ENCODE results near the gene DNAJC27. TPM values are rescaled to one million over a fixed set of nuclear protein-coding genes. Genes with fewer than 3 reads are reported as not detected.
A peak's percentile ranks its signal among the peaks of the same experiment; 100 is the strongest.

DNAJC27 gene
- total and polyA plus RNA-seq, 2 of the 13 experiments (the other 11 are each of a cell fraction or from before 2014, with no cell fraction given) = 3.1 to 3.7 TPM

DNA sequence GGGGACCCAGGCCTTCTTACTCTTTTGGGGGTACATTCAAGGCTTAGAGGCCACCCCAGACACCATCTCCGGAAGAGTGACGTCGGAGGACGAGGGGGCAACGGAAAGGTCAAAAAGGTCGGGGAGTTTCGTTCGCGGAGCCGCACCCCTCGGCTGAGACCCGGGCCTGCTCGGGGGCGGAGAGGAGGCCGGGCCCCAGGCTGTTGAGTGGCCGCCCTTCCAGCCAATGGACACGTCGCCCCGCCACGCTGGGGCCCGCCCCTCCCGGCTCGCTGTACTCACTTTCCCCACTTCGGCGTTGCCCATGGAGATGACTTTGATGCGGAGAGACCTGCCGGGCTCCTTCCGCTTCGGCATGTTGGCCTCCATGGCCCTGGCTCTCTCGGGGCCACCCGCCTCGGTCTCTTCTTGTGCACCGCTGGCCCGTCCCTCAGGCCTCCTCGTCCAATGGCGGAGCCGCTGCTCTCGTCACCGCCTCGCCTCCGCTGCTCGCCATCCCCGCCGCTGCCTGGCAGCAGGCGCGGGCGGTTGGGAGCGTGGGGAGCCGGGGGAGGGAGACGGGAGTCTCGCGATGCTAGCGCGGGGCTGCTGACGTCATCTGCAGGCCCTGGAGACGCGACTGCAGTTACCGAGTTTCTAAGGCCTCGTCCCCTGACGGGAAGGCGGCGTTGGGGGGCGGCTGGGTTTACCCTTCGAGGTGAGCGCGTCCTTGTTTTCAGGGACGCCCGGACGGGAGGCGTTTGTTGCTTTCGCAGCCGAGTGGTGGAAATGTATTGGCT, at the start of gene DNAJC27 (continued):
- TF ChIP-seq, protein P1, sequence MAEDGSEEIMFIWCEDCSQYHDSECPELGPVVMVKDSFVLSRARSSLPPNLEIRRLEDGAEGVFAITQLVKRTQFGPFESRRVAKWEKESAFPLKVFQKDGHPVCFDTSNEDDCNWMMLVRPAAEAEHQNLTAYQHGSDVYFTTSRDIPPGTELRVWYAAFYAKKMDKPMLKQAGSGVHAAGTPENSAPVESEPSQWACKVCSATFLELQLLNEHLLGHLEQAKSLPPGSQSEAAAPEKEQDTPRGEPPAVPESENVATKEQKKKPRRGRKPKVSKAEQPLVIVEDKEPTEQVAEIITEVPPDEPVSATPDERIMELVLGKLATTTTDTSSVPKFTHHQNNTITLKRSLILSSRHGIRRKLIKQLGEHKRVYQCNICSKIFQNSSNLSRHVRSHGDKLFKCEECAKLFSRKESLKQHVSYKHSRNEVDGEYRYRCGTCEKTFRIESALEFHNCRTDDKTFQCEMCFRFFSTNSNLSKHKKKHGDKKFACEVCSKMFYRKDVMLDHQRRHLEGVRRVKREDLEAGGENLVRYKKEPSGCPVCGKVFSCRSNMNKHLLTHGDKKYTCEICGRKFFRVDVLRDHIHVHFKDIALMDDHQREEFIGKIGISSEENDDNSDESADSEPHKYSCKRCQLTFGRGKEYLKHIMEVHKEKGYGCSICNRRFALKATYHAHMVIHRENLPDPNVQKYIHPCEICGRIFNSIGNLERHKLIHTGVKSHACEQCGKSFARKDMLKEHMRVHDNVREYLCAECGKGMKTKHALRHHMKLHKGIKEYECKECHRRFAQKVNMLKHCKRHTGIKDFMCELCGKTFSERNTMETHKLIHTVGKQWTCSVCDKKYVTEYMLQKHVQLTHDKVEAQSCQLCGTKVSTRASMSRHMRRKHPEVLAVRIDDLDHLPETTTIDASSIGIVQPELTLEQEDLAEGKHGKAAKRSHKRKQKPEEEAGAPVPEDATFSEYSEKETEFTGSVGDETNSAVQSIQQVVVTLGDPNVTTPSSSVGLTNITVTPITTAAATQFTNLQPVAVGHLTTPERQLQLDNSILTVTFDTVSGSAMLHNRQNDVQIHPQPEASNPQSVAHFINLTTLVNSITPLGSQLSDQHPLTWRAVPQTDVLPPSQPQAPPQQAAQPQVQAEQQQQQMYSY (CRISPR knock-in tag; IDR thresholded peaks at IDR 0.05) = no peak
- TF ChIP-seq, protein P2, sequence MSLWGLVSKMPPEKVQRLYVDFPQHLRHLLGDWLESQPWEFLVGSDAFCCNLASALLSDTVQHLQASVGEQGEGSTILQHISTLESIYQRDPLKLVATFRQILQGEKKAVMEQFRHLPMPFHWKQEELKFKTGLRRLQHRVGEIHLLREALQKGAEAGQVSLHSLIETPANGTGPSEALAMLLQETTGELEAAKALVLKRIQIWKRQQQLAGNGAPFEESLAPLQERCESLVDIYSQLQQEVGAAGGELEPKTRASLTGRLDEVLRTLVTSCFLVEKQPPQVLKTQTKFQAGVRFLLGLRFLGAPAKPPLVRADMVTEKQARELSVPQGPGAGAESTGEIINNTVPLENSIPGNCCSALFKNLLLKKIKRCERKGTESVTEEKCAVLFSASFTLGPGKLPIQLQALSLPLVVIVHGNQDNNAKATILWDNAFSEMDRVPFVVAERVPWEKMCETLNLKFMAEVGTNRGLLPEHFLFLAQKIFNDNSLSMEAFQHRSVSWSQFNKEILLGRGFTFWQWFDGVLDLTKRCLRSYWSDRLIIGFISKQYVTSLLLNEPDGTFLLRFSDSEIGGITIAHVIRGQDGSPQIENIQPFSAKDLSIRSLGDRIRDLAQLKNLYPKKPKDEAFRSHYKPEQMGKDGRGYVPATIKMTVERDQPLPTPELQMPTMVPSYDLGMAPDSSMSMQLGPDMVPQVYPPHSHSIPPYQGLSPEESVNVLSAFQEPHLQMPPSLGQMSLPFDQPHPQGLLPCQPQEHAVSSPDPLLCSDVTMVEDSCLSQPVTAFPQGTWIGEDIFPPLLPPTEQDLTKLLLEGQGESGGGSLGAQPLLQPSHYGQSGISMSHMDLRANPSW (CRISPR knock-in tag; IDR thresholded peaks at IDR 0.05; ENCODE audit: borderline replicate concordance) = 0 out of 2 replicates have a peak, but pooled peaks have one; percentile 13
- TF ChIP-seq, protein P3, sequence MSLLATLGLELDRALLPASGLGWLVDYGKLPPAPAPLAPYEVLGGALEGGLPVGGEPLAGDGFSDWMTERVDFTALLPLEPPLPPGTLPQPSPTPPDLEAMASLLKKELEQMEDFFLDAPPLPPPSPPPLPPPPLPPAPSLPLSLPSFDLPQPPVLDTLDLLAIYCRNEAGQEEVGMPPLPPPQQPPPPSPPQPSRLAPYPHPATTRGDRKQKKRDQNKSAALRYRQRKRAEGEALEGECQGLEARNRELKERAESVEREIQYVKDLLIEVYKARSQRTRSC (CRISPR knock-in tag; IDR thresholded peaks at IDR 0.05; ENCODE audit: low read depth) = no peak
- no peak for TF ChIP-seq PRMT3 (CRISPR knock-in tag; IDR thresholded peaks at IDR 0.05; ENCODE audit: borderline replicate concordance, low read depth)
- TF ChIP-seq, protein P4, sequence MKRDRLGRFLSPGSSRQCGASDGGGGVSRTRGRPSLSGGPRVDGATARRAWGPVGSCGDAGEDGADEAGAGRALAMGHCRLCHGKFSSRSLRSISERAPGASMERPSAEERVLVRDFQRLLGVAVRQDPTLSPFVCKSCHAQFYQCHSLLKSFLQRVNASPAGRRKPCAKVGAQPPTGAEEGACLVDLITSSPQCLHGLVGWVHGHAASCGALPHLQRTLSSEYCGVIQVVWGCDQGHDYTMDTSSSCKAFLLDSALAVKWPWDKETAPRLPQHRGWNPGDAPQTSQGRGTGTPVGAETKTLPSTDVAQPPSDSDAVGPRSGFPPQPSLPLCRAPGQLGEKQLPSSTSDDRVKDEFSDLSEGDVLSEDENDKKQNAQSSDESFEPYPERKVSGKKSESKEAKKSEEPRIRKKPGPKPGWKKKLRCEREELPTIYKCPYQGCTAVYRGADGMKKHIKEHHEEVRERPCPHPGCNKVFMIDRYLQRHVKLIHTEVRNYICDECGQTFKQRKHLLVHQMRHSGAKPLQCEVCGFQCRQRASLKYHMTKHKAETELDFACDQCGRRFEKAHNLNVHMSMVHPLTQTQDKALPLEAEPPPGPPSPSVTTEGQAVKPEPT (CRISPR knock-in tag; IDR thresholded peaks at IDR 0.05; ENCODE audit: low read depth) = no peak
- TF ChIP-seq GATAD2A (CRISPR knock-in tag; IDR thresholded peaks at IDR 0.05) = no peak; the same call in none of the 2 replicates
- TF ChIP-seq, protein P5, sequence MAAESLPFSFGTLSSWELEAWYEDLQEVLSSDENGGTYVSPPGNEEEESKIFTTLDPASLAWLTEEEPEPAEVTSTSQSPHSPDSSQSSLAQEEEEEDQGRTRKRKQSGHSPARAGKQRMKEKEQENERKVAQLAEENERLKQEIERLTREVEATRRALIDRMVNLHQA (CRISPR knock-in tag; IDR thresholded peaks at IDR 0.05) = 0 out of 2 replicates have a peak, but pooled peaks have one; percentile 73
- no peak for TF ChIP-seq ZNF24 (IDR thresholded peaks at IDR 0.05)
- TF ChIP-seq BHLHE40 (IDR thresholded peaks at IDR 0.05; ENCODE audit: low read length) = peak; percentile 38; the same call in 1 of the 2 replicates
- TF ChIP-seq ZNF768 (CRISPR knock-in tag; IDR thresholded peaks at IDR 0.05) = no peak
- TF ChIP-seq, protein P6, sequence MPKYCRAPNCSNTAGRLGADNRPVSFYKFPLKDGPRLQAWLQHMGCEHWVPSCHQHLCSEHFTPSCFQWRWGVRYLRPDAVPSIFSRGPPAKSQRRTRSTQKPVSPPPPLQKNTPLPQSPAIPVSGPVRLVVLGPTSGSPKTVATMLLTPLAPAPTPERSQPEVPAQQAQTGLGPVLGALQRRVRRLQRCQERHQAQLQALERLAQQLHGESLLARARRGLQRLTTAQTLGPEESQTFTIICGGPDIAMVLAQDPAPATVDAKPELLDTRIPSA (CRISPR knock-in tag; IDR thresholded peaks at IDR 0.05; ENCODE audit: borderline replicate concordance) = no peak
- peak; percentile 92; the same call in 1 of the 2 replicates for TF ChIP-seq ZNF331 (CRISPR knock-in tag; IDR thresholded peaks at IDR 0.05)
- 0 out of 2 replicates have a peak, but pooled peaks have one; percentile 26 for TF ChIP-seq ZNF468 (CRISPR knock-in tag; IDR thresholded peaks at IDR 0.05)
- TF ChIP-seq ZNF326 (CRISPR knock-in tag; IDR thresholded peaks at IDR 0.05; ENCODE audit: borderline replicate concordance) = no peak
- TF ChIP-seq CEBPB (IDR thresholded peaks at IDR 0.05; ENCODE audit: borderline replicate concordance, low read depth, low read length) = no peak
- TF ChIP-seq DPF2 (CRISPR knock-in tag; IDR thresholded peaks at IDR 0.05; ENCODE audit: borderline replicate concordance, low read depth) = no peak
- peak; percentile 15; the same call in 1 of the 2 replicates for TF ChIP-seq ZSCAN21 (CRISPR knock-in tag; IDR thresholded peaks at IDR 0.05; ENCODE audit: borderline replicate concordance)
- peak; percentile 90 for TF ChIP-seq TAF1 (CRISPR knock-in tag; IDR thresholded peaks at IDR 0.05)
